ENCODE data around the gene CFAP58.

The CFAP58 gene

GRCh38 chr10:104340641-104341040 is 13.0 kb upstream of the CFAP58 start:
- Histone ChIP-seq H3K36me3 (ENCODE audit: insufficient read depth) (no peaks in the 10 kb centered on the region), H3K4me2 (no peak overlapping the region), H3K4me1 (ENCODE audit: low read depth, poor library complexity, severe bottlenecking) (peaks cover 22% of the 10 kb centered on the region), H2AFZ (ENCODE audit: low read depth) (no peak overlapping the region), H3K27ac (no peak overlapping the region), H3K9ac (no peak overlapping the region), H3K79me2 (ENCODE audit: insufficient read depth, low read depth) (no peaks in the 10 kb centered on the region), H4K20me1 (ENCODE audit: insufficient read depth) (no peaks in the 10 kb centered on the region), H3K27me3 (ENCODE audit: insufficient read depth, low read depth) (no peaks in the 10 kb centered on the region; the same call in 1 of the 2 replicates), H3K4me3 (IDR thresholded peaks at IDR 0.05; ENCODE audit: insufficient read depth, low read depth, low read length) (no peak overlapping the region)
- no peak for TF ChIP-seq CTCF (conservative IDR thresholded peaks at IDR 0.05; ENCODE audit: low read depth, low read length)

- Histone ChIP-seq H3K27me3 (ENCODE audit: insufficient read depth, low read depth) (no peaks in the 10 kb centered on the region; the same call in 1 of the 2 replicates), H3K36me3 (ENCODE audit: insufficient read depth) (no peaks in the 10 kb centered on the region), H3K4me3 (IDR thresholded peaks at IDR 0.05; ENCODE audit: insufficient read depth, low read depth, low read length) (no peak overlapping the region), H2AFZ (ENCODE audit: low read depth) (no peak overlapping the region), H4K20me1 (ENCODE audit: insufficient read depth) (no peaks in the 10 kb centered on the region), H3K79me2 (ENCODE audit: insufficient read depth, low read depth) (no peaks in the 10 kb centered on the region), H3K4me2 (no peak overlapping the region), H3K4me1 (ENCODE audit: low read depth, poor library complexity, severe bottlenecking) (peaks cover 17% of the 10 kb centered on the region), H3K27ac (no peak overlapping the region), H3K9ac (no peak overlapping the region)
- no peak for TF ChIP-seq CTCF (conservative IDR thresholded peaks at IDR 0.05; ENCODE audit: low read depth, low read length)
Measured at GRCh38 chr10:104342941-104343411, 10.7 kb upstream of the CFAP58 start.

GRCh38 chr10:104344219-104344618 is 9.4 kb upstream of the CFAP58 start:
- H3K27ac ChIP-seq = no peak overlapping the region
- no peak overlapping the region for H2AFZ ChIP-seq (ENCODE audit: low read depth)
- no peak overlapping the region for H3K4me2 ChIP-seq
- H4K20me1 ChIP-seq (ENCODE audit: insufficient read depth) = no peaks in the 10 kb centered on the region
- H3K36me3 ChIP-seq (ENCODE audit: insufficient read depth) = no peaks in the 10 kb centered on the region
- no peaks in the 10 kb centered on the region for H3K79me2 ChIP-seq (ENCODE audit: insufficient read depth, low read depth)
- H3K4me3 ChIP-seq (IDR thresholded peaks at IDR 0.05; ENCODE audit: insufficient read depth, low read depth, low read length) = no peak overlapping the region
- H3K9ac ChIP-seq = no peak overlapping the region
- no peak for TF ChIP-seq CTCF (conservative IDR thresholded peaks at IDR 0.05; ENCODE audit: low read depth, low read length)
- peaks cover 18% of the 10 kb centered on the region for H3K4me1 ChIP-seq (ENCODE audit: low read depth, poor library complexity, severe bottlenecking)
- H3K27me3 ChIP-seq (ENCODE audit: insufficient read depth, low read depth) = no peaks in the 10 kb centered on the region; the same call in 1 of the 2 replicates

- H3K4me1 ChIP-seq (ENCODE audit: low read depth, poor library complexity, severe bottlenecking) = peaks cover 15% of the 10 kb centered on the region
Measured at GRCh38 chr10:104345515-104345914, 8.1 kb upstream of the CFAP58 start.

More at GRCh38 chr10:104345515-104345914, 8.1 kb upstream of the CFAP58 start:
- H3K4me2 ChIP-seq = no peak overlapping the region
- no peaks in the 10 kb centered on the region for H3K36me3 ChIP-seq (ENCODE audit: insufficient read depth)
- no peak overlapping the region for H3K27ac ChIP-seq
- no peaks in the 10 kb centered on the region; the same call in 1 of the 2 replicates for H3K27me3 ChIP-seq (ENCODE audit: insufficient read depth, low read depth)
- no peaks in the 10 kb centered on the region for H3K79me2 ChIP-seq (ENCODE audit: insufficient read depth, low read depth)
- H3K4me3 ChIP-seq (IDR thresholded peaks at IDR 0.05; ENCODE audit: insufficient read depth, low read depth, low read length) = no peak overlapping the region
- H3K9ac ChIP-seq = no peak overlapping the region
- H4K20me1 ChIP-seq (ENCODE audit: insufficient read depth) = no peaks in the 10 kb centered on the region
- no peak overlapping the region for H2AFZ ChIP-seq (ENCODE audit: low read depth)
- TF ChIP-seq CTCF (conservative IDR thresholded peaks at IDR 0.05; ENCODE audit: low read depth, low read length) = no peak
